Psoas muscle (tissue), 8 donors: Measurements from ENCODE around the gene KRT12. TPM values are rescaled to one million over a fixed set of nuclear protein-coding genes. Genes with fewer than 3 reads are reported as not detected.

Experiments used
- ATAC-seq, 4 donors: fragments of 200-7000 bp; cut with Tn5 transposase; one replicate each; pipeline ENCODE4 v1.9.1; 2020; ENCODE audit warnings: moderate library complexity in 3 of 4, mild to moderate bottlenecking in 2 of 4
- DNase-seq, 2 donors: peaks; one replicate each; pipeline ENCODE4 v3.0.0-alpha.2; 2020
- H3K27ac ChIP-seq: fragments of 200-600 bp; one replicate; pipeline ENCODE4 v1.8.0; 2022
- H3K27me3 ChIP-seq, 3 donors: fragments of 200-600 bp in 1 of 3; one replicate each; pipeline versions ENCODE4 v1.6.1 to v1.8.0; 2013 to 2022; ENCODE audit warnings: low read length in 2 of 3, mild to moderate bottlenecking in 2 of 3, moderate library complexity in 1 of 3; ENCODE audit not compliant: insufficient read depth in 3 of 3
- H3K36me3 ChIP-seq, 2 donors: fragments of 200-600 bp in 1 of 2; one replicate each; pipeline versions ENCODE4 v1.6.1 to v1.8.0; 2013 to 2022; ENCODE audit warnings: low read depth in 1 of 2, mild to moderate bottlenecking in 1 of 2, moderate library complexity in 1 of 2; ENCODE audit not compliant: insufficient read depth in 1 of 2
- H3K4me1 ChIP-seq: fragments of 200-600 bp; one replicate; pipeline ENCODE4 v1.8.0; 2022
- H3K4me3 ChIP-seq: fragments of 200-600 bp; one replicate; pipeline ENCODE4 v1.8.0; 2022; ENCODE audit warnings: mild to moderate bottlenecking
- H3K9me3 ChIP-seq: fragments of 200-600 bp; one replicate; pipeline ENCODE4 v1.8.0; 2022
- CTCF ChIP-seq: fragments of 200-600 bp; IDR thresholded peaks from one replicate; pipeline ENCODE4 v1.8.0; 2022; ENCODE audit warnings: antibody characterized with exemption
- WGBS, 3 donors: extraction: QIAGEN DNeasy Blood & Tissue Kit; methylation state at CpG; one replicate each; pipeline versions ENCODE4 v1.1.6 to v1.1.7; 2013; 5-methylcytosine and 5-hydroxymethylcytosine counted together
- intact Hi-C, 2 donors: fragments of 100-400 bp; cut with DNase I; formaldehyde crosslinking; loops; one replicate each; pipeline versions ENCODE4 v1.11.0 to v1.14.2; 2022
- polyA plus RNA-seq, 3 donors: library from polyadenylated mRNA; stranded (reverse); fragments of 200-250 nt; gene quantifications; one replicate each; pipeline ENCODE4 v1.2.3, GENCODE V29; 2013
- total RNA-seq, 4 donors: library from RNA; stranded (reverse); fragmentation: NEBNext Ultra II Directional in 2 of 4; extraction: Animal tissue kit (Norgen Biotek cat#: 25700) in 2 of 4; gene quantifications; one replicate each; pipeline versions ENCODE4 v1.2.1 to v1.2.4, GENCODE V29; 2021 to 2023
- donor health status: healthy with polysubstance abuse.
- donor health status: DM: no; HTN: no; CAD: no; lungs with moderate emphysema.
- donor health status: Bipolar disorder and iron deficiency.
- donor health status: healthy.
- donor health status: DM: yes; HTN: yes; CAD: no.
- donor health status: DM: no; HTN: no; CAD: no.
- donor health status: DM: no; HTN: no; CAD: no.
- donor health status: DM: yes; HTN: yes; CAD: no.

Gene KRT12
- total and polyA plus RNA-seq, 7 donors, result not detected

- H3K4me1 ChIP-seq, result peaks cover 17% of the 10 kb centered on the region
- 81 to 96% (median 91%) methylated on average over 7 of the region's 7 CpGs for WGBS, 3 donors
- H3K27ac ChIP-seq, result no peak within 1 kb of the TSS
- H3K9me3 ChIP-seq, result no peaks in the 10 kb centered on the region
- no peaks in the 10 kb centered on the region for H3K27me3 ChIP-seq
- TF ChIP-seq CTCF, result no peak
- no peak within 1 kb of the TSS for H3K4me3 ChIP-seq
- peaks cover 1 to 7% of the 10 kb centered on the region in 2 donors for H3K36me3 ChIP-seq
- DNase-seq (no peak), ATAC-seq (no peak)
- intact Hi-C loops, result no loop called here
Measured at GRCh38 chr17:40822132-40822812, 44.8 kb downstream of the KRT12 start, which contains the start of gene KRT10. TSS of gene KRT10 (minus strand) at chr17:40822614. CDS start at chr17:40822585, 29 bp downstream.

- no peak for TF ChIP-seq CTCF
- Histone ChIP-seq H3K27ac (no peak overlapping the region), H3K4me3 (no peak overlapping the region), H3K4me1 (peaks cover 17% of the 10 kb centered on the region), H3K36me3 (peaks cover 4 to 14% of the 10 kb centered on the region in 2 donors), H3K27me3 (no peaks in the 10 kb centered on the region), H3K9me3 (no peaks in the 10 kb centered on the region)
- intact Hi-C loops, result no loop called here
- no peak for DNase-seq
- ATAC-seq, result no peak
Measured at GRCh38 chr17:40821536-40821935, 45.5 kb downstream of the KRT12 start.

- TF ChIP-seq CTCF, result no peak
- intact Hi-C loops, result no loop called here
- peaks cover 17% of the 10 kb centered on the region for H3K4me1 ChIP-seq
- DNase-seq (no peak), ATAC-seq (no peak)
- H3K36me3 ChIP-seq, result peaks cover 4 to 14% of the 10 kb centered on the region in 2 donors
- 85 to 87% (median 86%) methylated on average over 9 of the region's 9 CpGs for WGBS, 3 donors
- H3K9me3 ChIP-seq, result no peaks in the 10 kb centered on the region
- H3K4me3 ChIP-seq, result peak overlapping the region; percentile 89
- peak overlapping the region; percentile 90 for H3K27ac ChIP-seq
- H3K27me3 ChIP-seq, result no peaks in the 10 kb centered on the region
Measured at GRCh38 chr17:40820228-40820838, 46.7 kb downstream of the KRT12 start.

- Histone ChIP-seq H3K27ac (peak overlapping the region; percentile 90), H3K27me3 (no peaks in the 10 kb centered on the region), H3K36me3 (peaks cover 4 to 14% of the 10 kb centered on the region in 2 donors), H3K4me3 (peak overlapping the region; percentile 89), H3K9me3 (no peaks in the 10 kb centered on the region), H3K4me1 (peaks cover 17% of the 10 kb centered on the region)
- peak in 3 of 4 donors; percentile 48 to 68 (median 52) for ATAC-seq
- intact Hi-C loops, result no loop called here
- WGBS, 3 donors, result 30 to 36% (median 35%) methylated on average over 9 of the region's 9 CpGs
- no peak for DNase-seq
- TF ChIP-seq CTCF, result no peak
Measured at GRCh38 chr17:40819528-40820125, 47.4 kb downstream of the KRT12 start.
